CD4-positive, alpha-beta T cell (primary cell): Measurements from ENCODE around the gene TRIML1. TPM values are rescaled to one million over a fixed set of nuclear protein-coding genes. Genes with fewer than 3 reads are reported as not detected.

ENCODE experiments used
- ATAC-seq: fragments of 200-7000 bp; cut with Tn5 transposase; one replicate; pipeline ENCODE4 v1.10.0; 2022; ENCODE audit warnings: mild to moderate bottlenecking; ENCODE audit not compliant: poor library complexity
- CTCF ChIA-PET: fragments of 350-600 bp; sonication (Branson Sonifier 250); formaldehyde crosslinking; loops from one replicate; lab custom pipeline; 2021; ENCODE audit warnings: antibody characterized with exemption, inconsistent platforms; lab: Charles Lee
- POLR2A ChIA-PET: fragments of 350-600 bp; sonication (Branson Sonifier 250); formaldehyde crosslinking; loops from one replicate; lab custom pipeline; 2021; ENCODE audit warnings: antibody characterized with exemption, inconsistent platforms; lab: Charles Lee
- DNase-seq, 14 experiments: peaks; one replicate each; pipeline ENCODE4 v3.0.0-alpha.2; 2013 to 2020; ENCODE audit warnings: mixed read lengths in 2 of 14
- H3K27ac ChIP-seq, 2 donors: one replicate each; pipeline versions ENCODE4 v1.5.1 to v1.7.0; 2013; ENCODE audit warnings: low read length in 2 of 2, low read depth in 1 of 2, mild to moderate bottlenecking in 1 of 2
- H3K27me3 ChIP-seq, 2 experiments: 1 replicate in 1 of 2; 2 replicates in 1 of 2; pipeline versions ENCODE4 v1.6.1 to v1.7.0; 2013; ENCODE audit warnings: low read length in 2 of 2, control low read depth in 1 of 2, mild to moderate bottlenecking in 1 of 2, moderate library complexity in 1 of 2; ENCODE audit not compliant: insufficient read depth in 2 of 2, control insufficient read depth in 1 of 2
- H3K36me3 ChIP-seq: one replicate; pipeline ENCODE4 v1.6.1; 2013; ENCODE audit warnings: low read length, control low read depth; ENCODE audit not compliant: insufficient read depth
- H3K4me1 ChIP-seq: one replicate; pipeline ENCODE4 v1.6.1; 2013; ENCODE audit warnings: low read length, control low read depth; ENCODE audit not compliant: insufficient read depth
- H3K4me3 ChIP-seq: one replicate; pipeline ENCODE4 v1.5.1; 2013; ENCODE audit warnings: mild to moderate bottlenecking, low read length, moderate library complexity
- H3K9me3 ChIP-seq, 2 experiments: 1 replicate in 1 of 2; 2 replicates in 1 of 2; pipeline versions ENCODE4 v1.6.1 to v1.7.0; 2013; ENCODE audit warnings: low read length in 2 of 2, mild to moderate bottlenecking in 2 of 2, control low read depth in 1 of 2, moderate library complexity in 1 of 2; ENCODE audit not compliant: control insufficient read depth in 1 of 2, insufficient read depth in 1 of 2
- H3K27ac Mint-ChIP-seq: one replicate; pipeline ENCODE4 v1.8.0; 2020; ENCODE audit warnings: mixed read lengths
- H3K27me3 Mint-ChIP-seq: one replicate; pipeline ENCODE4 v1.8.0; 2021; ENCODE audit warnings: mixed read lengths
- H3K36me3 Mint-ChIP-seq: one replicate; pipeline ENCODE4 v1.8.0; 2021; ENCODE audit warnings: low read depth, mixed read lengths
- H3K4me1 Mint-ChIP-seq: one replicate; pipeline ENCODE4 v1.8.0; 2021; ENCODE audit warnings: low read depth, mixed read lengths
- H3K4me3 Mint-ChIP-seq: one replicate; pipeline ENCODE4 v1.8.0; 2020; ENCODE audit warnings: mild to moderate bottlenecking, mixed read lengths
- H3K9me3 Mint-ChIP-seq: one replicate; pipeline ENCODE4 v1.8.0; 2020; ENCODE audit warnings: mixed read lengths
- intact Hi-C, 2 experiments: fragments of 100-400 bp; cut with DNase I in 1 of 2; cut with micrococcal nuclease in 1 of 2; formaldehyde crosslinking; loops; one replicate each; pipeline versions ENCODE4 v1.15.1 to v1.9.0; 2023 to 2025; cut with DNase I, micrococcal nuclease
- total RNA-seq, 174 experiments: library from RNA in 2 of 174; stranded (reverse) in 2 of 174; gene quantifications; one replicate each; pipeline ENCODE4 v1.2.3 and lab custom pipeline; 2021 to 2026
- TF ChIP-seq, protein P1 (sequence below): fragments of 200-600 bp; IDR thresholded peaks from one replicate; pipeline ENCODE4 v1.8.0; 2022; ENCODE audit warnings: antibody characterized with exemption, mild to moderate bottlenecking

TRIML1 gene
- total RNA-seq, 2 experiments from 2014 or later = not detected

DNA sequence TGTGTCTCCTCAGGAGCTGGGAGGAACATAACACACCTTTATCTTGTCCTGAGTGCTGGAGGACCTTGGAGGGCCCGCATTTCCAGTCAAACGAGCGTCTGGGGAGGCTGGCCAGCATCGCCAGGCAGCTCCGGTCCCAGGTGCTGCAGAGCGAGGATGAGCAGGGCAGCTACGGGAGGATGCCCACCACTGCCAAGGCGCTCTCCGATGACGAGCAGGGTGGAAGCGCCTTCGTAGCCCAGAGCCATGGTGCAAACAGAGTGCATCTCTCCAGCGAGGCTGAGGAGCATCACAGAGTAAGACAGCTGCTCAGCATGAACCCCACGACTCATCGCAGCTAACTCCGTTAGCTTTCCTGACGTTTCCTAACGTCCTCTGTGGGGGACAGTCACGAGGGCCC lies 430 bp downstream of the TRIML1 start:
- no peak for DNase-seq
- TF ChIP-seq, protein P1, sequence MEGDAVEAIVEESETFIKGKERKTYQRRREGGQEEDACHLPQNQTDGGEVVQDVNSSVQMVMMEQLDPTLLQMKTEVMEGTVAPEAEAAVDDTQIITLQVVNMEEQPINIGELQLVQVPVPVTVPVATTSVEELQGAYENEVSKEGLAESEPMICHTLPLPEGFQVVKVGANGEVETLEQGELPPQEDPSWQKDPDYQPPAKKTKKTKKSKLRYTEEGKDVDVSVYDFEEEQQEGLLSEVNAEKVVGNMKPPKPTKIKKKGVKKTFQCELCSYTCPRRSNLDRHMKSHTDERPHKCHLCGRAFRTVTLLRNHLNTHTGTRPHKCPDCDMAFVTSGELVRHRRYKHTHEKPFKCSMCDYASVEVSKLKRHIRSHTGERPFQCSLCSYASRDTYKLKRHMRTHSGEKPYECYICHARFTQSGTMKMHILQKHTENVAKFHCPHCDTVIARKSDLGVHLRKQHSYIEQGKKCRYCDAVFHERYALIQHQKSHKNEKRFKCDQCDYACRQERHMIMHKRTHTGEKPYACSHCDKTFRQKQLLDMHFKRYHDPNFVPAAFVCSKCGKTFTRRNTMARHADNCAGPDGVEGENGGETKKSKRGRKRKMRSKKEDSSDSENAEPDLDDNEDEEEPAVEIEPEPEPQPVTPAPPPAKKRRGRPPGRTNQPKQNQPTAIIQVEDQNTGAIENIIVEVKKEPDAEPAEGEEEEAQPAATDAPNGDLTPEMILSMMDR = no peak
- Mint-ChIP-seq H3K27me3 (no peaks in the 10 kb centered on the region), H3K27ac (no peak overlapping the region), H3K4me1 (no peaks in the 10 kb centered on the region), H3K4me3 (no peak overlapping the region), H3K9me3 (peaks cover 12% of the 10 kb centered on the region), H3K36me3 (no peaks in the 10 kb centered on the region)
- ATAC-seq = no peak
- intact Hi-C loops = no loop called here
- H3K9me3 ChIP-seq = peaks cover 5 to 31% of the 10 kb centered on the region in 2 experiments
- no peak overlapping the region for H3K4me3 ChIP-seq
- CTCF ChIA-PET = no interaction called here
- no peak overlapping the region for H3K27ac ChIP-seq
- H3K27me3 ChIP-seq = no peaks in the 10 kb centered on the region
- H3K36me3 ChIP-seq = no peaks in the 10 kb centered on the region
- POLR2A ChIA-PET = no interaction called here
- no peaks in the 10 kb centered on the region for H3K4me1 ChIP-seq

DNA sequence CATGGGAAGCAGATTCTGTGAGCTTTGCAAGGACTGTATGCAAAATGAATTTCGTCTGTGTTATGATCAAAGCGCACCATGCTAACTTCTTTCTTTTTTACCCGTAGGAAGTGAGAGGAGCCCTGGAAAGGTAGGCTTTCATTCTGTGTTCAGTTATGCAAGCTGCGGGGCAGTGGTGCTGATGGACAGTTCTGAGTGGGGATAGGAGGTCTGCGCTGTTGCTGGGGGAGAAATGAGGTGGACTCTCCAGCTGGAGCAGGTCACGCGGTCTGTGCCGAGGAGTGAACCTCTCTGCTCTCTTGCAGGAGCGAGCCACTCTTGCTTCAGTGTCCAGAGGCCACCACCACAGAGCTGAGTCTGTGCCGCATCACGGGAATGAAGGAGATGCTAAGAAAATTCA lies 4.5 kb downstream of the TRIML1 start:
- Mint-ChIP-seq H3K27ac (no peak overlapping the region), H3K36me3 (no peaks in the 10 kb centered on the region), H3K27me3 (no peaks in the 10 kb centered on the region), H3K4me1 (no peaks in the 10 kb centered on the region), H3K4me3 (no peak overlapping the region), H3K9me3 (peaks cover 6% of the 10 kb centered on the region)
- H3K9me3 ChIP-seq = peaks cover 5 to 37% of the 10 kb centered on the region in 2 experiments
- TF ChIP-seq, protein P1 = no peak
- no peaks in the 10 kb centered on the region for H3K4me1 ChIP-seq
- no peaks in the 10 kb centered on the region for H3K36me3 ChIP-seq
- H3K4me3 ChIP-seq = no peak overlapping the region
- CTCF ChIA-PET = no interaction called here
- POLR2A ChIA-PET = no interaction called here
- intact Hi-C loops = no loop called here
- ATAC-seq = no peak
- no peaks in the 10 kb centered on the region for H3K27me3 ChIP-seq
- DNase-seq = no peak
- no peak overlapping the region for H3K27ac ChIP-seq

DNA sequence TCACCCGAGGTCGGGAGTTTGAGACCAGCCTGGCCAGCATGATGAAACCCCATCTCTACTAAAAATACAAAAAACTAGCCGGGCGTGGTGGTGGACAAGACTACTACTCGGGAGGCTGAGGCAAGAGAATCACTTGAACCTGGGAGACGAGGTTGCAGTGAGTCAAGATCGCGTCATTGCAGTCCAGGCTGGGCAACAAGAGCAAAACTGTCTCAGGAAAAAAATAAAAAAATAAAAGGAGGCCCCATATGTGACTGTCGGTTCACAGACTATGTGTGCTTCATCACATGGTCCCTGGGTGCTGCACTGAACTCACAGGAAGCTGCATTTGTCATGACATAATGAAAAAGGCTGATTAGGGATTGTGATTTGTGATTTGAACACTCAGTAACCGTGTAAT lies 6.4 kb downstream of the TRIML1 start:
- TF ChIP-seq, protein P1 = no peak

More for the DNA sequence above, 6.4 kb downstream of the TRIML1 start:
- Histone ChIP-seq H3K27ac (no peak overlapping the region), H3K4me1 (no peaks in the 10 kb centered on the region), H3K4me3 (no peak overlapping the region), H3K27me3 (no peaks in the 10 kb centered on the region), H3K9me3 (peaks cover 0 to 32% of the 10 kb centered on the region in 2 experiments), H3K36me3 (no peaks in the 10 kb centered on the region)
- POLR2A ChIA-PET = no interaction called here
- CTCF ChIA-PET = no interaction called here
- Mint-ChIP-seq H3K27me3 (no peaks in the 10 kb centered on the region), H3K36me3 (no peaks in the 10 kb centered on the region), H3K4me3 (no peak overlapping the region), H3K27ac (no peak overlapping the region), H3K4me1 (no peaks in the 10 kb centered on the region), H3K9me3 (peaks cover 4% of the 10 kb centered on the region)
- DNase-seq = no peak
- intact Hi-C loops = no loop called here
- ATAC-seq = no peak
